Stimulated activated naive B cell treated with anti-CD40 and anti-IgM and Interleukin-4, amounts not matched to agents 10 μg/mL and 1 μg/mL and 100 μg/mL, for 72 hours (primary cell): ENCODE measurements around the gene TRIM2.

Experiments used
- ATAC-seq, 2 donors: fragments of 150-1000 bp; cut with Tn5 transposase; replicated peaks; 2 replicates each; pipeline ENCODE4 v1.10.0; 2021; ENCODE audit warnings: moderate library complexity in 1 of 2
- DNase-seq: peaks from one replicate; pipeline ENCODE4 v3.0.0; 2021
- H3K27ac Mint-ChIP-seq: one replicate; pipeline ENCODE4 v1.8.0; 2022; ENCODE audit warnings: mild to moderate bottlenecking, mixed read lengths
- H3K27me3 Mint-ChIP-seq, 2 donors: one replicate each; pipeline ENCODE4 v1.8.0; 2022; ENCODE audit warnings: mixed read lengths in 2 of 2
- H3K36me3 Mint-ChIP-seq, 2 donors: one replicate each; pipeline ENCODE4 v1.8.0; 2022; ENCODE audit warnings: mixed read lengths in 2 of 2, mild to moderate bottlenecking in 1 of 2
- H3K4me1 Mint-ChIP-seq, 2 donors: one replicate each; pipeline ENCODE4 v1.8.0; 2022; ENCODE audit warnings: mixed read lengths in 2 of 2, mild to moderate bottlenecking in 1 of 2
- H3K4me3 Mint-ChIP-seq, 2 donors: one replicate each; pipeline ENCODE4 v1.8.0; 2022; ENCODE audit warnings: mild to moderate bottlenecking in 2 of 2, mixed read lengths in 2 of 2, moderate library complexity in 1 of 2
- H3K9me3 Mint-ChIP-seq, 2 donors: one replicate each; pipeline ENCODE4 v1.8.0; 2022; ENCODE audit warnings: mixed read lengths in 2 of 2, mild to moderate bottlenecking in 1 of 2

TRIM2 gene

DNA sequence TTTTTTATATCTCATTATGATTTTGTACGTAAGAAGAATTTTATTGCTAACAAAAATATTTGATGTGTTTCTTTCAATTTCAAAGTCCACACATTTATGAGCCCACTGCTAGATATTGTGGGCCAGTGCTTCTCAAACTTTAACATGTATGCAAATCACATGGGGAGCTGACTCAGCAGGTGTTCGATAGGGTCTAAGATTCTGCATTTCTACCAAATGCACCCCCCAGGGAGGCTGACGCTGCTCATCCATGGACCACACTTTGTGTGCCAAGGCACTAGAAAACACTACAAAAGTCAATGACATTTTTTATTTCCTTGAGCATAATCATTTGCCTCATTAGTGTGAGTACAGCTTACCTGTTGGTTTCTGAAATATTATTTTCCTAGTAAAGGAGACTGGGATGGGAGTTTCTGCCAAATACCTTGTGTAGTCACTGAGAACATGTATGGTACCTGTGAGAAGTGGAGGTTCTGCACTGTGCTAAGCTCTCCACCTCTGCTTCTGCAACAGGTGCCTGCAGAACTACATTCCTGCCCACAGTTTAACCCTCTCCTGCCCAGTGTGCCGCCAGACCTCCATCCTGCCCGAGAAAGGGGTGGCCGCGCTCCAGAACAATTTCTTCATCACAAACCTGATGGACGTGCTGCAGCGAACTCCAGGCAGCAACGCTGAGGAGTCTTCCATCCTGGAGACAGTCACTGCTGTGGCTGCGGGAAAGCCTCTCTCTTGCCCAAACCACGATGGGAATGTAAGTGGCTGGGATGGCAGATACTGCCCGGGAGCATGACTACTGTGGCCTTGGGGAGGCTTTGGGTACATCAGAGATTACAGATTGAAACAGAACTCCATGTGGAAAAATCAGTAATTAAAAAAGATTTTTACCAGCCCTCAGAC lies 71.4 kb downstream of the TRIM2 start:
- no peaks in the 10 kb centered on the region for H3K9me3 Mint-ChIP-seq
- H3K4me1 Mint-ChIP-seq, result peaks cover 0 to 2% of the 10 kb centered on the region in 2 donors
- DNase-seq (no peak), ATAC-seq (no peak)
- no peaks in the 10 kb centered on the region for H3K36me3 Mint-ChIP-seq
- H3K27ac Mint-ChIP-seq, result no peak overlapping the region
- no peaks in the 10 kb centered on the region for H3K27me3 Mint-ChIP-seq
- no peak overlapping the region for H3K4me3 Mint-ChIP-seq

GRCh38 chr4:153276971-153277370 lies 72.7 kb downstream of the TRIM2 start:
- ATAC-seq (no peak), DNase-seq (no peak)
- no peak overlapping the region for H3K4me3 Mint-ChIP-seq
- no peaks in the 10 kb centered on the region for H3K27me3 Mint-ChIP-seq
- no peaks in the 10 kb centered on the region for H3K9me3 Mint-ChIP-seq
- H3K4me1 Mint-ChIP-seq, result peaks cover 0 to 2% of the 10 kb centered on the region in 2 donors
- no peak overlapping the region for H3K27ac Mint-ChIP-seq
- no peaks in the 10 kb centered on the region for H3K36me3 Mint-ChIP-seq

DNA sequence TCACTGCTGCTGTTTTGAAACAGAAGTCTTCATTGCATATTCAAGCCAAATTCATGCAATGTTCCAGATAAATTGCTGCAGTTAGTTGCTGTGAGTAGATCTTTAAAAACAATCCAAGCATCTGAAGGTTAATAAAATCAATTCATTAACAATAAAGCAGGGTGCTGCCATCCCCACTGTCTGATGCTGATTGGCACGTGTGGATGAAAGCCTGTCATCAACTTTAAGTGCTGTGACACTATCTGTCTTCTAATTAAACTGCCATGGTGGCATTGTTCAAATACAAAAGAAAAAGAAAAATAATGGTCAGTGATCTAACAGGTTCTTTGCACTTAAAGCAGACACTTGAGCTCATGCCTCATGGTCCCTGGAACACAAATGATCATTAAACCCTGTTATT lies 77.2 kb downstream of the TRIM2 start:
- no peaks in the 10 kb centered on the region for H3K27me3 Mint-ChIP-seq
- H3K36me3 Mint-ChIP-seq, result peaks cover 4 to 10% of the 10 kb centered on the region in 2 donors
- H3K4me3 Mint-ChIP-seq, result no peak overlapping the region
- DNase-seq (no peak), ATAC-seq (no peak)
- H3K4me1 Mint-ChIP-seq, result peaks cover 0 to 2% of the 10 kb centered on the region in 2 donors
- no peak overlapping the region for H3K27ac Mint-ChIP-seq
- peaks cover 0 to 2% of the 10 kb centered on the region in 2 donors for H3K9me3 Mint-ChIP-seq

GRCh38 chr4:153282023-153282422 lies 77.8 kb downstream of the TRIM2 start:
- DNase-seq, result no peak
- no peak overlapping the region for H3K27ac Mint-ChIP-seq

DNA sequence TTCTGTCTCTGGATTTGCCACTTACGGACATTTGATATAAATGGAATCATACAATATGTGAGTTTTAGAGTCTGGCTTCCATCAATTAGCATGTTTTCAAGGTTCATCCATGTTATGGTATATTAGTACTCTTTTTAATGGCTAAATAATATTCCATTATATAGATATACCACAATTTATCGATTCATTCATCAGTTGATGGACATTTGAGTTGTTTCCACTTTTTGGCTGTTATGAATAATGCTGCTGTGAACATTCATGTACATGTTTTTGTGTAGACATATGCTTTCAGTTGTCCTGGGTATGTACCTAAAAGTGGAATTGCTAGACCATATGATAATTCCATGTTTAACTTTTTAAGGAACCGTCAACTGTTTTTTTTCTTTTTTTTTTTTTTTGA lies 79.0 kb downstream of the TRIM2 start:
- peaks cover 0 to 2% of the 10 kb centered on the region in 2 donors for H3K9me3 Mint-ChIP-seq
- no peaks in the 10 kb centered on the region for H3K27me3 Mint-ChIP-seq
- H3K4me3 Mint-ChIP-seq, result no peak overlapping the region
- H3K4me1 Mint-ChIP-seq, result peaks cover 0 to 2% of the 10 kb centered on the region in 2 donors
- DNase-seq (no peak), ATAC-seq (no peak)
- peaks cover 4 to 10% of the 10 kb centered on the region in 2 donors for H3K36me3 Mint-ChIP-seq
- H3K27ac Mint-ChIP-seq, result no peak overlapping the region

More at GRCh38 chr4:153282023-153282422, 77.8 kb downstream of the TRIM2 start:
- ATAC-seq, result no peak
- peaks cover 4 to 10% of the 10 kb centered on the region in 2 donors for H3K36me3 Mint-ChIP-seq
- no peaks in the 10 kb centered on the region for H3K27me3 Mint-ChIP-seq
- peaks cover 0 to 2% of the 10 kb centered on the region in 2 donors for H3K4me1 Mint-ChIP-seq
- H3K9me3 Mint-ChIP-seq, result peaks cover 0 to 2% of the 10 kb centered on the region in 2 donors
- no peak overlapping the region for H3K4me3 Mint-ChIP-seq

GRCh38 chr4:153290134-153290533 lies 85.9 kb downstream of the TRIM2 start:
- DNase-seq, result no peak
- no peak overlapping the region for H3K4me3 Mint-ChIP-seq
- H3K36me3 Mint-ChIP-seq, result peaks cover 2 to 9% of the 10 kb centered on the region in 2 donors
- H3K9me3 Mint-ChIP-seq, result peaks cover 3% of the 10 kb centered on the region in 2 donors
- no peaks in the 10 kb centered on the region for H3K27me3 Mint-ChIP-seq
- ATAC-seq, result no peak
- H3K4me1 Mint-ChIP-seq, result peaks cover 4 to 9% of the 10 kb centered on the region in 2 donors
- H3K27ac Mint-ChIP-seq, result no peak overlapping the region

GRCh38 chr4:153291562-153291961 lies 87.3 kb downstream of the TRIM2 start:
- DNase-seq, result no peak

DNA sequence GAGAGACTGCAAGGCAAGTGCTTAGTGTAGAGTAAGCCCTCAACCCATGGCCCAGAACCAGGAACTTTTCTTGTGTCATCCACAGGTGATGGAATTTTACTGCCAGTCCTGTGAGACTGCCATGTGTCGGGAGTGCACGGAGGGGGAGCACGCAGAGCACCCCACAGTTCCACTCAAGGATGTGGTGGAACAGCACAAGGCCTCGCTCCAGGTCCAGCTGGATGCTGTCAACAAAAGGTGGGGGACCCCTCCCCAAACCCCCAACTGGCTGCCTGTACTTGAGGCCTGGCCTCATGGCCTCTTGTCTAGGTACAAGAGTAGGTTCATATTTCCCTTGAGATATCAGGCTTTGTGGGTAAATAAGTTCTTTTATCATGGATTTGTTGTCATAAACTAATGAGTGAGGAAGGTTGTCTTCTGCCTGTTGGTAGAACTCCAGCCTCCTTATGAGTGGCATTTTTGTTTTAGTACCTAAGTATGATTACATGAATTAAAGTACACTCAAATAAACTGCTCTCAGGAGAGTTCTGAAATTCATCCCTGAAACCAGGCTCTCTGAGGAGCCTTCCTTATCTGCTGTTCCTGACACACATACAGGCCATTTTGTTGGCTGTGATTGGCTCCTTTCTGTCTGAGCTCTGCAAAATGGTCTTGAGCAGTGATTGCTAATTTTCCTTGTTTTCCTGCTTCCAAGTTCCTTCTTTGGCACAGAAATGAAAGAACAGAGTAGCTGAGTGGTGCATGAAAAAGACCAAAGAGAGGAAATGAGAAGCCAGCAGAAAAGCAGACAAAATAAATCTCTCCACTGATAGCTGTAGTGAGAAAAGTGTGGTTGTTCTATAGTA lies 88.9 kb downstream of the TRIM2 start:
- ATAC-seq, result no peak
- Mint-ChIP-seq H3K9me3 (peaks cover 3% of the 10 kb centered on the region in 2 donors), H3K27ac (no peak overlapping the region)

More at GRCh38 chr4:153291562-153291961, 87.3 kb downstream of the TRIM2 start:
- Mint-ChIP-seq H3K36me3 (peaks cover 2 to 15% of the 10 kb centered on the region in 2 donors), H3K4me3 (no peak overlapping the region), H3K27me3 (no peaks in the 10 kb centered on the region), H3K27ac (no peak overlapping the region), H3K9me3 (peaks cover 3% of the 10 kb centered on the region in 2 donors), H3K4me1 (peaks cover 4 to 9% of the 10 kb centered on the region in 2 donors)
- ATAC-seq, result no peak

DNA sequence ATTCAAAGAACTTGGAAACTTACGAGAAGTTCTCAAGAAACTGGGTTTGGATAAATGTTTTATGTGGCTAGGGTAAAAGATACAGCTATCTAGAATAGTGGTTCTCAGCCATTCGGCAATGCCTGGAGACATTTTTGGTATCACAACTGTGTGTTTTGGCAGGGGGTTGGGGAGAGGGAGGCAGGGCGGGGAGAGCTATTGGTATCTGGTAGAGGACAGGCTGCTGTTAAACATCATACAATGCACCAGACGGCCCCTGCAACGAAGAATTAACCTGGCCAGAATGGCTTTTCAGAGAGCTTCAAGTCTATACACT lies 89.5 kb downstream of the TRIM2 start:
- H3K4me1 Mint-ChIP-seq, result peaks cover 0 to 2% of the 10 kb centered on the region in 2 donors
- H3K27me3 Mint-ChIP-seq, result no peaks in the 10 kb centered on the region
- H3K9me3 Mint-ChIP-seq, result no peaks in the 10 kb centered on the region
- no peak for ATAC-seq
- H3K4me3 Mint-ChIP-seq, result no peak overlapping the region
- peaks cover 0 to 11% of the 10 kb centered on the region in 2 donors for H3K36me3 Mint-ChIP-seq
- DNase-seq, result no peak
- no peak overlapping the region for H3K27ac Mint-ChIP-seq

More for the DNA sequence above, 88.9 kb downstream of the TRIM2 start:
- Mint-ChIP-seq H3K4me1 (peaks cover 4 to 8% of the 10 kb centered on the region in 2 donors), H3K4me3 (no peak overlapping the region), H3K27me3 (no peaks in the 10 kb centered on the region), H3K36me3 (peaks cover 2 to 15% of the 10 kb centered on the region in 2 donors)
- no peak for DNase-seq

- Mint-ChIP-seq H3K4me1 (no peaks in the 10 kb centered on the region), H3K27ac (no peak overlapping the region), H3K9me3 (peaks cover 4% of the 10 kb centered on the region in 2 donors), H3K4me3 (no peak overlapping the region), H3K36me3 (peaks cover 4 to 17% of the 10 kb centered on the region in 2 donors), H3K27me3 (no peaks in the 10 kb centered on the region)
- DNase-seq (no peak), ATAC-seq (no peak)
These were observed 90.4 kb downstream of the TRIM2 start for GRCh38 chr4:153294631-153295030.

DNA sequence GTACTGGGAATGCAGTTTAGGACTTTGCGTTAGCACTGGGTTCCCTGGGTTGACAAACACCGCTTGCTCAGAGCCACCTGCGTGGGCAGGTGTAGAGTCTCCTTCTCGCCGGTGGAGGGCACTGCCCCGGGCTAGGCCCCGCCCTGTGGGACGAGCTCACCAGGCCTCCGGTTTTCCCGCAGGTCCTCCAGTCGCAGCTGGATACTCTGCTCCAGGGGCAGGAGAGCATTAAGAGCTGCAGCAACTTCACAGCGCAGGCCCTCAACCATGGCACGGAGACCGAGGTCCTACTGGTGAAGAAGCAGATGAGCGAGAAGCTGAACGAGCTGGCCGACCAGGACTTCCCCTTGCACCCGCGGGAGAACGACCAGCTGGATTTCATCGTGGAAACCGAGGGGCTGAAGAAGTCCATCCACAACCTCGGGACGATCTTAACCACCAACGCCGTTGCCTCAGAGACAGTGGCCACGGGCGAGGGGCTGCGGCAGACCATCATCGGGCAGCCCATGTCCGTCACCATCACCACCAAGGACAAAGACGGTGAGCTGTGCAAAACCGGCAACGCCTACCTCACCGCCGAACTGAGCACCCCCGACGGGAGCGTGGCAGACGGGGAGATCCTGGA lies 91.0 kb downstream of the TRIM2 start:
- peaks cover 7 to 22% of the 10 kb centered on the region in 2 donors for H3K36me3 Mint-ChIP-seq
- H3K4me3 Mint-ChIP-seq, result no peak overlapping the region
- H3K4me1 Mint-ChIP-seq, result no peaks in the 10 kb centered on the region
- DNase-seq (no peak), ATAC-seq (no peak)
- no peak overlapping the region for H3K27ac Mint-ChIP-seq
- H3K9me3 Mint-ChIP-seq, result peaks cover 6 to 9% of the 10 kb centered on the region in 2 donors
- no peaks in the 10 kb centered on the region for H3K27me3 Mint-ChIP-seq

- Mint-ChIP-seq H3K4me3 (no peak overlapping the region), H3K27ac (no peak overlapping the region)
- DNase-seq, result no peak
These were observed 92.0 kb downstream of the TRIM2 start for GRCh38 chr4:153296040-153296823.

DNA sequence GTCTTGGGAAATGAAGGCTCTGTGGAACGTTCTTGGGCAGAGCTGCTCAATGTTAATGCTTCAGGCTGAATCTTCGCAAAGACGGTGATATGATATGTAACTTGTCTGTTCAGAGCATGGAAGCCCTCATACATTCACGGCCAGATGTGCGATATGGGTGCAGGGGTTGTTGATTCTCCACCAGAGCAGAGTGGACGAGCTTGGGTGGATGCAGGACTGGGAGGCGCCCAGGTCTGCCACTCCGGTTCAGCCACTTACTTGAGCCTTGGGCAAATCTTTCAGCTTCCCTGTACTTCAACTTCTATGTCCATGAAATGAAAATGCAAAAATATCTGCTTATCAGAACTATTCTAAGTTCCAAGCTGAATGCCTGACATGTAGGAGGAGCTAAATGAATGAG lies 92.9 kb downstream of the TRIM2 start:
- no peak overlapping the region for H3K4me3 Mint-ChIP-seq
- no peak for ATAC-seq
- no peak for DNase-seq
- peaks cover 18 to 35% of the 10 kb centered on the region in 2 donors for H3K36me3 Mint-ChIP-seq
- H3K4me1 Mint-ChIP-seq, result no peaks in the 10 kb centered on the region
- no peak overlapping the region for H3K27ac Mint-ChIP-seq
- no peaks in the 10 kb centered on the region for H3K27me3 Mint-ChIP-seq
- peaks cover 9 to 12% of the 10 kb centered on the region in 2 donors for H3K9me3 Mint-ChIP-seq

More at GRCh38 chr4:153296040-153296823, 92.0 kb downstream of the TRIM2 start:
- H3K4me1 Mint-ChIP-seq, result no peaks in the 10 kb centered on the region
- H3K9me3 Mint-ChIP-seq, result peaks cover 9% of the 10 kb centered on the region in 2 donors
- H3K36me3 Mint-ChIP-seq, result peaks cover 11 to 27% of the 10 kb centered on the region in 2 donors
- no peaks in the 10 kb centered on the region for H3K27me3 Mint-ChIP-seq
- no peak for ATAC-seq
